Hepatocyte (in vitro differentiated cells): ENCODE measurements around the gene SLC17A7. TPM values are rescaled to one million over a fixed set of nuclear protein-coding genes. Genes with fewer than 3 reads are reported as not detected.

Source experiments
- DNase-seq: peaks from one replicate; pipeline ENCODE4 v3.0.0-alpha.2; 2016; ENCODE audit warnings: low spot score
- H2AFZ ChIP-seq: fragments of 200-600 bp; sonication (generic); 2 replicates; pipeline ENCODE4 v1.6.0; 2016; ENCODE audit warnings: antibody characterized with exemption, mild to moderate bottlenecking
- H3K27ac ChIP-seq: fragments of 200-600 bp; sonication (generic); 2 replicates; pipeline ENCODE4 v1.5.1; 2016; ENCODE audit warnings: mild to moderate bottlenecking
- H3K27me3 ChIP-seq: fragments of 200-600 bp; sonication (generic); 2 replicates; pipeline ENCODE4 v1.6.1; 2016
- H3K36me3 ChIP-seq: fragments of 200-600 bp; sonication (generic); replicated peaks from 2 replicates; pipeline ENCODE4 v1.5.1; 2016; ENCODE audit warnings: low read depth; ENCODE audit not compliant: insufficient read depth
- H3K4me1 ChIP-seq: fragments of 200-600 bp; sonication (generic); 2 replicates; pipeline ENCODE4 v1.5.1; 2016; ENCODE audit warnings: mild to moderate bottlenecking, moderate library complexity; ENCODE audit not compliant: insufficient read depth
- H3K4me2 ChIP-seq: fragments of 200-600 bp; sonication (generic); 2 replicates; pipeline ENCODE4 v1.6.0; 2016
- H3K4me3 ChIP-seq: fragments of 200-600 bp; sonication (generic); 2 replicates; pipeline ENCODE4 v1.5.1; 2016; ENCODE audit warnings: mild to moderate bottlenecking
- H3K79me2 ChIP-seq: fragments of 200-600 bp; sonication (generic); 2 replicates; pipeline ENCODE4 v1.6.0; 2017; ENCODE audit warnings: mild to moderate bottlenecking
- H3K9me2 ChIP-seq: fragments of 200-600 bp; sonication (generic); replicated peaks from 2 replicates; pipeline ENCODE4 v1.6.0; 2017; ENCODE audit warnings: mild to moderate bottlenecking; ENCODE audit not compliant: insufficient read depth
- H3K9me3 ChIP-seq: fragments of 200-600 bp; sonication (generic); 2 replicates; pipeline ENCODE4 v1.5.1; 2016; ENCODE audit warnings: low read depth, mild to moderate bottlenecking
- H4K20me1 ChIP-seq: fragments of 200-600 bp; sonication (generic); 2 replicates; pipeline ENCODE4 v1.6.0; 2016; ENCODE audit warnings: mild to moderate bottlenecking; ENCODE audit not compliant: insufficient read depth, poor library complexity, severe bottlenecking
- EZH2 ChIP-seq: fragments of 200-600 bp; sonication (generic); IDR thresholded peaks from 2 replicates; pipeline ENCODE4 v1.6.1; 2016; ENCODE audit warnings: antibody characterized with exemption, mild to moderate bottlenecking, borderline replicate concordance
- EZH2phosphoT487 ChIP-seq: fragments of 200-600 bp; sonication (generic); IDR thresholded peaks from one replicate; pipeline ENCODE4 v1.6.1; 2018; ENCODE audit warnings: antibody characterized with exemption, mild to moderate bottlenecking, low read depth, moderate library complexity; ENCODE audit not compliant: unreplicated experiment, severe bottlenecking
- WGBS: methylation state at CpG from one replicate; pipeline ENCODE4 v1.1.6; 2016; ENCODE audit warnings: low lambda C conversion rate; ENCODE audit errors: missing lambda C conversion rate; 5-methylcytosine and 5-hydroxymethylcytosine counted together
- polyA plus RNA-seq: library from polyadenylated mRNA; unstranded; fragments of >200 nt; fragmentation: Nextera tagmentation; extraction: Ambion mirVana; gene quantifications from 2 replicates; pipeline ENCODE4 v1.2.1, GENCODE V29; 2016
- total RNA-seq: library from RNA; depleted of rRNA; stranded (reverse); fragments of >200 nt; gene quantifications from 2 replicates; pipeline ENCODE4 v1.2.3, GENCODE V29; 2014
- TF ChIP-seq, protein P1 (sequence below): fragments of 200-600 bp; sonication (generic); IDR thresholded peaks from 2 replicates; pipeline ENCODE4 v1.5.1; 2016; ENCODE audit warnings: antibody characterized with exemption, mild to moderate bottlenecking; ENCODE audit not compliant: poor library complexity

SLC17A7 gene
- total and polyA plus RNA-seq, 2 experiments from 2014 or later = 0.13 to 0.51 TPM

DNA sequence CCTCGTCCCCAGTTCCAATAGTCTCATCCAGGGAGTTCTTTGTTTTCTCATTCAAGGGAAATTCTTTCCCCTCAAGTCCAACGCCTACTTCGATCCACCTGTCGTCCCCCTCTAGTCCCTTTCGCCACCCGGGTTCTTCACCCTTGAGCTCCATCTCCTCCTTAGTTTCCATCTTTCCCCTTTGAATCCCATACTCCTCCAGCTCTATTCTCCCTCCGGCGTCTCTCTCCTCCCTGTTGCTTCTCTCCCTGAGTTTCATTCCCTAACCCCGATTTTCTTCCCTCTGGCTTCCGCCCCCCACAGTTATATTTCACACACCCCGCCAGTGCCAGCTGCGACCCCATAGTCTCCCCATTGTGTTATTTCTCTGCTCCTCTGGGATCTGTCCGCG lies 628 bp upstream of the SLC17A7 start:
- Histone ChIP-seq H3K4me1 (peaks cover 3% of the 10 kb centered on the region), H3K36me3 (no peaks in the 10 kb centered on the region), H3K9me3 (no peaks in the 10 kb centered on the region), H3K4me2 (peak overlapping the region; percentile 95), H3K27me3 (peaks cover 53% of the 10 kb centered on the region), H3K79me2 (no peaks in the 10 kb centered on the region), H3K4me3 (no peak overlapping the region), H3K27ac (no peak overlapping the region), H3K9me2 (no peaks in the 10 kb centered on the region), H2AFZ (peak overlapping the region; percentile 95), H4K20me1 (no peaks in the 10 kb centered on the region)
- no peak for DNase-seq
- TF ChIP-seq EZH2 (no peak), EZH2phosphoT487 (no peak)
- TF ChIP-seq, protein P1, sequence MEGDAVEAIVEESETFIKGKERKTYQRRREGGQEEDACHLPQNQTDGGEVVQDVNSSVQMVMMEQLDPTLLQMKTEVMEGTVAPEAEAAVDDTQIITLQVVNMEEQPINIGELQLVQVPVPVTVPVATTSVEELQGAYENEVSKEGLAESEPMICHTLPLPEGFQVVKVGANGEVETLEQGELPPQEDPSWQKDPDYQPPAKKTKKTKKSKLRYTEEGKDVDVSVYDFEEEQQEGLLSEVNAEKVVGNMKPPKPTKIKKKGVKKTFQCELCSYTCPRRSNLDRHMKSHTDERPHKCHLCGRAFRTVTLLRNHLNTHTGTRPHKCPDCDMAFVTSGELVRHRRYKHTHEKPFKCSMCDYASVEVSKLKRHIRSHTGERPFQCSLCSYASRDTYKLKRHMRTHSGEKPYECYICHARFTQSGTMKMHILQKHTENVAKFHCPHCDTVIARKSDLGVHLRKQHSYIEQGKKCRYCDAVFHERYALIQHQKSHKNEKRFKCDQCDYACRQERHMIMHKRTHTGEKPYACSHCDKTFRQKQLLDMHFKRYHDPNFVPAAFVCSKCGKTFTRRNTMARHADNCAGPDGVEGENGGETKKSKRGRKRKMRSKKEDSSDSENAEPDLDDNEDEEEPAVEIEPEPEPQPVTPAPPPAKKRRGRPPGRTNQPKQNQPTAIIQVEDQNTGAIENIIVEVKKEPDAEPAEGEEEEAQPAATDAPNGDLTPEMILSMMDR = no peak
- WGBS = 33% methylated on average over 12 of the region's 14 CpGs

DNA sequence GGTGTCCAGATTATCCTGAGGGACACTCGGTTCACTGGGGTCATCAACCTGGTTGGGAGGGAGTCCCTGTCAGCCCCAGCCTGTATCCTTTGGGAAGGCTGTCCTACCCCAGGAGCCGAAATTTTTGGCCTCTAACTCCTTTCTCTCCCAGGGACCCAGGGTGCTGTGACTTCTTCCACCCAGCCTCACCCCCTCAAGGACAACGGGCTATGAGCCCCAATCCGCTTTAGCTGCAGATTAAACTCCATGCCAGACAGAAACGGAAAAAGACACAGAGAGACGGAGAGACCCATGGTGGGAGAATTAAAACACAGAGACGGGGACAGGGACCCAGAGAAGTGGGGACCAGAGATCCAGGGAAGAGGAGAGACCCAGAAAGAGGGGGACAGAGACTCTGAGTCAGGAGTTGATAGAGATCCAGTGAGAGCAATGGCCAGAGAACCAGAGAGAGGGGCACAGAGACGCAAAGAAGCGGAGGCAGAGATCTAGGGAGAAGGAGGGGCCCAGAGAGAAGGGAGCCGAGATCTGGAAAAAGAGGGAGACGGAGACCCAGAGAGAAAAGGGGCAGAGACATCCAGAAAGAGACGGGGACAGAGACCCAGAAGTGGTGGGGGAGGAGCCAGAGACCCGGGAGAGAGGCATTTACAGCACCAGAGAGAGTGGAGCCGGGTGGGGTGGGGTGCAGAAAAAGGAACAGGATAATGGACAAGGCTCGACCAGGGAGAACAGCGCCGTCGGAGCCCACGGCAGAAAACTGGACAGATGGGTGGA lies 703 bp downstream of the SLC17A7 start:
- no peak overlapping the region for H2AFZ ChIP-seq
- WGBS = 45% methylated on average over 18 of the region's 19 CpGs

DNA sequence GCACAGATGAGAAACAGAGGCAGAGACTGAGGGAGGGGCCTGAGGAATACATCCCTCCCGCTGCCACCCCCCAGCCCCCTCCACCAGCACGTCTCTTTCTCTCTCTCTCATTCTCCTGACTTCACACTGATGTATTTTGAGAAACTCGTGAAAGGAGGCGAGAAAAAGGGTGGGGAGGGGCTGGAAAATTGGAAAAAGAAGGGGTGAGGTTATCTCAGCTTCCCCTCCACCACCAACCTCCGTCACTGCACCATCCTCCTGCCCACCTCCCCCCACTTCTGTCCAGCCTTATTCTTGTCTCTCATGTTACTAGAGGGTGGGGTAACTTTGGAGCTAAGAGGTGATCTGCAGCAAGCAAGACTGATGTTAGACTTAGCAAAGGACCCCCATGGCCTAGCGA lies 1.5 kb downstream of the SLC17A7 start:
- Histone ChIP-seq H3K79me2 (no peaks in the 10 kb centered on the region), H3K27me3 (peaks cover 74% of the 10 kb centered on the region), H3K4me2 (no peak overlapping the region), H3K9me2 (no peaks in the 10 kb centered on the region), H3K4me1 (peaks cover 3% of the 10 kb centered on the region), H3K27ac (no peak overlapping the region), H3K36me3 (no peaks in the 10 kb centered on the region), H3K4me3 (no peak overlapping the region), H4K20me1 (no peaks in the 10 kb centered on the region), H2AFZ (no peak overlapping the region), H3K9me3 (no peaks in the 10 kb centered on the region)
- DNase-seq = no peak
- TF ChIP-seq EZH2phosphoT487 = no peak
- TF ChIP-seq, protein P1 = no peak
- no peak for TF ChIP-seq EZH2
- WGBS = 44% methylated on average over 6 of the region's 6 CpGs

More for the DNA sequence above, 703 bp downstream of the SLC17A7 start:
- Histone ChIP-seq H3K9me3 (no peaks in the 10 kb centered on the region), H4K20me1 (no peaks in the 10 kb centered on the region), H3K36me3 (no peaks in the 10 kb centered on the region), H3K27ac (no peak overlapping the region), H3K4me1 (peaks cover 3% of the 10 kb centered on the region), H3K4me3 (no peak overlapping the region), H3K4me2 (peak overlapping the region; percentile 95), H3K9me2 (no peaks in the 10 kb centered on the region), H3K79me2 (no peaks in the 10 kb centered on the region), H3K27me3 (peaks cover 66% of the 10 kb centered on the region)
- DNase-seq = no peak
- TF ChIP-seq EZH2 (peak; percentile 68), EZH2phosphoT487 (no peak)

DNA sequence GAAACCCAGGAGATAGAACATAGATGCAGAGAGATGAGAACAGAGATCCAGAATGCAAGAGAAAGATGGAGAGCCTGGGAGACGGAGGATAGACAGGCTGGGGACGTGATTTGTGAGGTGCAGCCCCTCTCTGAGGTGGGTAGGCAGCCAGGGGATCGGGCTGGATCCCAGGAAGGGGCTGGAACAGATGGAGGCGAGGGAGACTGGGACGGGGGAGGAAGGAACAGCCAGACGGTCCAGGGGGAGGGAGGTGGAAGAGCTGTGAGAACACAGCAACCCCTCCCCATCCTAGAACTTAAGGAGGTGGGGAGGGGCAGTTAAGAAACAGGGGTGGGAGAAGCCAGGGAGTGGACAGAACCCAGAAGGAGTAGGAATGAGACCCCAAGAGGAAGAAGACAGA lies 3.1 kb downstream of the SLC17A7 start:
- no peaks in the 10 kb centered on the region for H3K9me3 ChIP-seq
- 31% methylated on average over 5 of the region's 6 CpGs for WGBS

More for the DNA sequence above, 3.1 kb downstream of the SLC17A7 start:
- no peak for DNase-seq
- H3K4me2 ChIP-seq = no peak overlapping the region
- H4K20me1 ChIP-seq = no peaks in the 10 kb centered on the region
- H3K4me3 ChIP-seq = no peak overlapping the region
- H3K9me2 ChIP-seq = no peaks in the 10 kb centered on the region
- H3K36me3 ChIP-seq = no peaks in the 10 kb centered on the region
- no peak overlapping the region for H3K27ac ChIP-seq
- TF ChIP-seq EZH2phosphoT487 = no peak
- H3K4me1 ChIP-seq = peaks cover 3% of the 10 kb centered on the region
- H3K79me2 ChIP-seq = no peaks in the 10 kb centered on the region
- no peak overlapping the region for H2AFZ ChIP-seq
- peaks cover 90% of the 10 kb centered on the region for H3K27me3 ChIP-seq
